ENCODE measurements around the gene SPRY1. TPM values are rescaled to one million over a fixed set of nuclear protein-coding genes. Genes with fewer than 3 reads are reported as not detected.

SPRY1 gene
- polyA plus RNA-seq, 2 of the 4 experiments (the other 2 are of a cell fraction): 0.54 to 2.1 TPM

GRCh38 chr4:123435246-123436113, 38.9 kb downstream of the SPRY1 start (continued):
- no peak for TF ChIP-seq ELK1 (IDR thresholded peaks at IDR 0.05; ENCODE audit: low read depth, low read length)

- no peak for FAIRE-seq
- no peaks in the 10 kb centered on the region for H3K9me3 ChIP-seq
- no peak overlapping the region for H3K4me2 ChIP-seq
- DNase-seq (ENCODE audit: low read depth in 1 of 2, low spot score in 1 of 2): no peak
- 40% methylated on average over 3 of the region's 3 CpGs for WGBS (ENCODE audit: missing lambda C conversion rate)
- no peak overlapping the region for H3K27ac ChIP-seq
- no peak for ATAC-seq
- TF ChIP-seq RAD21 (conservative IDR thresholded peaks at IDR 0.05 in 1 of 2, IDR thresholded peaks at IDR 0.05 in 1 of 2): no peak
- TF ChIP-seq POLR2A (IDR thresholded peaks at IDR 0.05; ENCODE audit: low read length): no peak
- no peak for TF ChIP-seq ELK1 (IDR thresholded peaks at IDR 0.05; ENCODE audit: low read depth, low read length)
- no peak for TF ChIP-seq RARB (CRISPR knock-in tag; IDR thresholded peaks at IDR 0.05)
- TF ChIP-seq EHMT2 (IDR thresholded peaks at IDR 0.05; ENCODE audit: low read depth): no peak
- ChIA-PET CTCF (no interaction called here), POLR2A (no interaction called here)
- H3K4me1 ChIP-seq: no peaks in the 10 kb centered on the region
- no peak overlapping the region for H3K4me3 ChIP-seq
These were observed 41.4 kb downstream of the SPRY1 start for GRCh38 chr4:123438031-123438430.

- H3K4me2 ChIP-seq: no peak overlapping the region
- POLR2A ChIA-PET: no interaction called here
- DNase-seq (ENCODE audit: low read depth in 1 of 2, low spot score in 1 of 2): no peak
- H3K27ac ChIP-seq: no peak overlapping the region
- no peaks in the 10 kb centered on the region for H3K4me1 ChIP-seq
- ATAC-seq: no peak
- no peak for FAIRE-seq
- 60% methylated on average over 5 of the region's 5 CpGs for WGBS (ENCODE audit: missing lambda C conversion rate)
- CTCF ChIA-PET: no interaction called here
- TF ChIP-seq KDM5A (IDR thresholded peaks at IDR 0.05) (no peak), SREBF2 (IDR thresholded peaks at IDR 0.05) (no peak), REST (IDR thresholded peaks at IDR 0.05) (no peak), POLR2AphosphoS2 (conservative IDR thresholded peaks at IDR 0.05; ENCODE audit: low read length) (no peak), ZC3H11A (IDR thresholded peaks at IDR 0.05) (no peak), ESRRA (IDR thresholded peaks at IDR 0.05; ENCODE audit: borderline replicate concordance, low read length) (no peak), BHLHE40 (IDR thresholded peaks at IDR 0.05; ENCODE audit: low read depth, low read length) (no peak)
- H3K9me3 ChIP-seq: no peaks in the 10 kb centered on the region
- no peak overlapping the region for H3K4me3 ChIP-seq
These were observed 47.0 kb downstream of the SPRY1 start for GRCh38 chr4:123443401-123444289.

Data from A549 (cell line).